Endometrial microvascular endothelial cells (primary cell): Measurements from ENCODE around the gene GRIN2A. TPM values are rescaled to one million over a fixed set of nuclear protein-coding genes. Genes with fewer than 3 reads are reported as not detected.

Experiments used
- in situ Hi-C: cut with HindIII; loops from 2 replicates; pipeline ENCODE4 v1.10.0; 2017; ENCODE audit warnings: low sequenced_read_pairs, low pct_unique_long_range_greater_than_20kb; ENCODE audit errors: inconsistent ontology term
- total RNA-seq: library from RNA; depleted of rRNA; stranded (reverse); fragments of >200 nt; gene quantifications from one replicate; pipeline ENCODE4 v1.2.3, GENCODE V29; 2015; ENCODE audit errors: inconsistent ontology term

The GRIN2A gene
- total RNA-seq, 1 donor from 2014 or later, result not detected

DNA sequence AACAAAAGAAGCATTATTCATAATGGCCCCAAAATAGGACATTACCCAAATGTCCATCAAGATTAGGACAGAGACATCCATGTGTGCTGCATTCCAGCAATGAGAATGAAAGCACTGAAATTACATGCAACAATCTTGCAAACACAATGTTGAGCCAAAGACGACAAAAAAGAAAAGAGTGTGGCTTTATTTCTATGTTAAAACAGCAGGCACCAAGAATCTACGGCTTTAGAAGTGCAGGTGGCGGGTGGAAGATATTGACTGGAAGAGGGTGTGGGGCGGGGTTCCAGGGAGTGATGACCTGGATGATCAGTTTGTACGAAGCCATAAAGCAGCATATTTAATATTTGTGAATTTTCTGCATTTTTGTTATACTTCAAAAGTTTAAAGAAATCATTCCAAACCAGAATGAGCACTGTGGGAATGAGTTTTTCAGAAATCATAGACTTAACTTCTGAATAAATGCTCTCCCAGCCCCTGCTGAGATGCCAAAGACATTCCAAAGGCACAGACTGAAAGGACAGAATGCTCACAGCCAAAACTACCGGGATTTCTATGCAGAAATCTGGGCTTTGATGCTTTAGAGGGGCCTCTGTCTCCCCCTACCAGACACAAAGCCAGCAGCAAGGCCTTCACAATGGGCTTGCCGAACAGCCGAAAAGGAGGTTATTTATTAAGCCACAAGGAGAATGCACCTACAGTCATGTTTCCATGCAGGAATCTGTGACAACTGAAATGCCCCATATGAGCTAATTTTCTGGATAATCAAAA is 361.6 kb downstream of the GRIN2A start:
- in situ Hi-C loops, result no loop called here

DNA sequence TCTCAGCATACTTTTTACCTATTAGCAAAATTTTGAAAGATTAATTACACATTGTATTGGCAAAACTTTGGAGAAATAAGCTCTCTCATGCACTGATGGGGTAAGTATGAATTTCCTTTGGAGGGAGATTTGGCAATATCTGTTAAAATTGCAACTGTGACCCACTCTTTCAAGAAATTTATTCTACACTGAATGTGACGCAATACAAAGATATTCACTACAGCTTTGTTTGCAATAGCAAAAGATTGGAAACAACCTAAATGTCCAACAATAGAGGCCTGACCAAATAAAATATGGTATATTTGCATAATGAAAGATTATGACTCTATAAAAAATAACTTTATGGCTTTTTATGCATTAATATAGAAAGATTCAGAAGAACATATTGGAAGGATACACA is 363.5 kb downstream of the GRIN2A start:
- in situ Hi-C loops, result no loop called here

DNA sequence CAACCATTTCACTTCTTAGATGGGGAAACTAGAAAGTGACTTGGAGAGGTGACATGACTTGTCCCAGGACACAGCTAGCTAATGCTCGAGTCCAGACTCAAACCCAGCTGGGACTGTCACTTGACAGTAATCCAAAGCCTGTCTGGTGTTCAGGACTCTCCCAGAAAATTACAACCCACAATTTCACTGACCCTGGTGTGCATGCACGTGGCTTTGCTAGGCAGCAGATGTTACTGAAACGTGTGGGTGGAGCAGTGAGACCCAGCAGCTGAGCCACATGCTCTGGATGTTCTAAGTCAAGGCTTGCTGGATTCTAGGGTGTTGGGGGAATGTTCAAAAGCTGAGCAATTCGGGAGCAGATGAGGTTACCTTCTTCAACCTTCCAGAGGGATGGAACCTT is 364.6 kb downstream of the GRIN2A start:
- in situ Hi-C loops, result no loop called here

DNA sequence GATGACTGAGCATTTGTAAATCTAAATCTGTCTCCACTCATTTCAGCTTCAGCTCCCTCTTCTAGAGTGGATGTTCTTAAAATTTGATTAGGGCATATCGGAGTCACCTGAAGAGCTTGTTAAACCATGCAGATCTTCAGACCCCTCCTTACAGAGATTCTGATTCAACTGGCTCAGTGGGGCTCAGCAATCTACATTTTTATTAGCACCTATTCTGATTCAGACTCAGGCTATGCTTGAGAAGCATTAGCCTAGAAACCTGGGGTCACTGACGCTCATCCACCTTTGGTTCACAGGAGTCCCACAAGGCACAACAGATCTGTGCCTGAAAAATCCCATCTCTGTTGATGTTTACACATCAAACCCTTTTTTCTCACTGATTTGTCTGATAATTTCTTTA is 365.6 kb downstream of the GRIN2A start:
- in situ Hi-C loops, result no loop called here

DNA sequence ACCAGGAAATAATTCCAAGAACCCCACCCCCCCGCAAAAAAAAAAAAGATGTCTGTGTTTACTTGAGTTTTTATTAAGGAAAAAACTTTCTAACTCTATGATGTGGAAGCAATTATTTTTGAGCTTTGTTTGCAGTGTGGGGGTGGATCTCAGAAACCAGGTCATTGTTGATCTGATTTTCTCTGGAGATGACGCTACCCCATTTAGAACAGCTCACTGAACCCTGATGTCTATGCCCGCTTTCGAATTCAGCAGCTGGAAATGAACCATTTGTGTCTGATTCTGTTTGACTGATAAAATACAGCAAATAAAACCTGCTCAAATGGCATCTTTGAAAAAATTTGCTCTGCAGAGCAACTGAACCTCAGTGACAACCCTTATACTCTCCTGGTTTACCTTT is 368.6 kb downstream of the GRIN2A start:
- in situ Hi-C loops, result no loop called here

DNA sequence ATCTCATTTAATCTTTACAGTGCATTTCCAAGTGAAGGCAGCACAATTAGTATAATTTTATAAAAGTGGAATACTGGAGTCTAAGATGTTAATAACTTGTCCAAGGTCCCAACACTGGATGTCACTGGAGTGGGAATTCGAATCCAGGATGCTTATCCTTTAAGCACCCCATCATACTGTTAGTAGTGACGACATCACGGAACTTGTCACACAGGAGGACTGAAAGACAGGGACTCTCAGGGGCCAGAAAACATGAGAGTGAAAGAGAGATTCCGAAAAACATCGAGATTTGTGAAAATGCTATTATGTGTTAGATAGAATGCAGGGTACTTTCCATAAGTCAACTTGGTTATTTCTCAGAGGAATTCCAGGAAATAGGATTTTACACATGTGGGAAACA is 374.0 kb downstream of the GRIN2A start:
- in situ Hi-C loops, result no loop called here

DNA sequence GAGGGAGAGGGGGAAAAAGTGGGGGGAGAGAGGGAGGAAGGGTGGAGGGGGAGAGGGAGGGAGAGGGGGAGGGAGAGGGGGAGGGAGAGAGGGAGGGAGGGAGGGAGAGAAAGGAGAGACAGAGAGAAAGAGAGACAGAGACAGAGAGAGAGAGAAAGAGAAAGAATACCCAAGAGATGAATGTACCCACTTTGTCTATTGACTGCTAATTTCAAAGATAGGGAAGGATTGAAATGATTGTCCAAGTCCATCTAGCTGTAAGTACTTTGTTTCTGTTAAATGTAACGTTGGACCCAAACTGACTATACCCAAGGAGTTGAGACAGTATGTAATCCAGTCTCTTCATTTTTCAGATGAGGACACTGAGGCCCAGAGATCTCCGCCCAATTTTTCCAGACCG is 374.9 kb downstream of the GRIN2A start:
- in situ Hi-C loops, result no loop called here

DNA sequence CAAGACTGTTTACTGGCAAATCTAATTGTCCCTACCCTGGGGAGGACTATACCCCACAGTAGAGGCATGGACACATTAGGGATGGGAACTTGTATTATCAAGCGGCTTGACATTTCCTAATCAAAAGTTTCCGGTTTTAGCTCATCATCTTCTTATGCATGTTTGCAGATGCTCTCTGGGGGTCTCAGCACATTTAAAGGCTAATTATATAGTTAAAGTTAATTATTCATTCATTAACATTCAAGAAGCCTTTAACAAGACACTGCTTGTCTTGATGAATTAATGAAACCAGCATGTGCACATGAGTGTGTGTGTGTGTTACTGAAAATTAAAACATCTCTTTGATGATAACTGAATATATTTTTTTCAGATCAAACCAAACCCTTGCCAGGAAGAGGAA is 377.1 kb downstream of the GRIN2A start:
- in situ Hi-C loops, result no loop called here

DNA sequence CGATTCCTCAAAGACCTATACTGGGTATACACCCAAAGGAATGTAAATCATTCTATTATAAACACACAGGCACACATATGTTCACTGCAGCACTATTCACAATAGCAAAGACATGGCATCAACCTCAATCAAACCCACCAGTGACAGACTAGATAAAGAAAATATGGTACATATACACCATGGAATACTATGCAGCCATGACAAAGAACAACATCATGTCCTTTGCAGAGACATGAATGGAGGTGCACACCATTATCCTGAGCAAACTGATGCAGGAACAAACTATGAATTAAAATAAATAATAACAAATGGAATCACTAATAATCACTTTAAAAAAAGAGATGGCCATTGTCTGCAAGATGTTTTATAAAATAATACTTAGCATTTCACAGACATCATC is 380.1 kb downstream of the GRIN2A start:
- in situ Hi-C loops, result no loop called here

DNA sequence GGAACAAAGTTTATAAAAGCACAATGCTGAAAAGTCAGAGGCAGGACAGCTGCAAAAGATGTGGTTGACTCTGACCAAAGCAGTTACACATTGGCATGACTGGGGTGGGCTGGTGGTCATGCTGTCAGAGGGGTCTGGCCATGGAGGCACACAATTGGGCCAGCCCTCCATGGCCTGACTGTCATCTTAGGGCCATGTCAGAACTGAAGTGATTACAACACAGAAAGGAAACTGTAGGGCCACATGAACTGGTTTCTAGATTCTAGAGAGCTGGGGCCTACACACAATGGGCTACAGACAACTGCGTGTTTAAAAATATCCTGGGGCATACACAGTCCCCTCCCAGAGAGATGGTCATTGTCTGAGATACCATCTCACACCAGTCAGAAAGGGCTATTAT is 380.6 kb downstream of the GRIN2A start:
- in situ Hi-C loops, result no loop called here

DNA sequence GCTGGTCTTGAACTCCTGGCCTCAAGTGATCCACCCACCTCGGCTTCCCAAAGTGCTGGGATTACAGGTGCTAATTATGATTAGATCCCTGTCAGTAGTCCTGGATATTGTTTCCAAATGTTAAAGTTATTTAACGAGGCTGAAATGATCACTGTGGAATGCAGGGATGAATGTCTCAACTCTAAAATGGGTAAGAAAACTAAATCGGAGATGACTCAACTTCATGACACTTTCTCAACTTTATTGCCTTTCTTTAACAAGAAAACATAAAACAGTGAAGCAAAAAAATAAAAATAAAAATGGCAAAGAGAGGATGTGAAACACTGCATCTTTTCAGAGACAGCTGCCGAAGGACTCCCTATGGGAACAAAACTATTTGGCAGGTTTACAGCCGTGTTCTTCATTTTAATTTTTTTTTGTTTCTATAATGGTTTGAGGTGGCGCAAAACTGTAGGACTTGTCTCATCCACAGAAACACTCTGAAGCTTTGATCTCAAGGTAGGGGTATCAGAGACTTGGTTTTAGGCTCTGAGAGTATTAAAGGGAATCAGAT is 382.0 kb downstream of the GRIN2A start:
- in situ Hi-C loops, result no loop called here

DNA sequence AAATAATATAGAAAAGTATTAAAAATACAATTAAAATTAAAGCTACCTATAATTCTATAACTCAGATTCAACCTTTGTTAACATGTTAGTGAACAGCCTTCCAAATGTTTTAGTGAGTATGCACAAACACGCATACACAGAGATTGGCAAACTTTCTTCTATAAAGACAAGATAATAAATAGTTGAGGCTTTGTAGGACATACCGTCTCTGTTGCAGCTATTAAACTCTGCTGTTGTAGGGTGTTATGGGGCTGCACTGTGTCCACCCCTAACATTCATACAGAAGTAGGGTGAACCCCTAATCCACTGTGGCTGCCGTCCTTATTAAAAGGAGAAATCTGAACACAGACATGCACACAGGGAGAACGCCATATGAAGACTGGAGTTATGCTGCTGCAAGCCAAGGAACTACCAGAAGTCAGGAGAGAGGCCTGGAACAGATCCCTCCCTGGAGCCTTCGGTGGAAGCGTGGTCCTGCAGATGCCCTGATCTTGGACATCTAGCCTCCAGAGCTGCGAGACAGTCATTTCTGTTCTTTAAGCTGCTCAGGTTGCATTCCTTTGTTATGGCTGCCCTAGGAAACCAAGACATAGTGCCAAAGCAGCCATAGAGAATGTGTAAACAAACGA is 383.2 kb downstream of the GRIN2A start:
- in situ Hi-C loops, result no loop called here

DNA sequence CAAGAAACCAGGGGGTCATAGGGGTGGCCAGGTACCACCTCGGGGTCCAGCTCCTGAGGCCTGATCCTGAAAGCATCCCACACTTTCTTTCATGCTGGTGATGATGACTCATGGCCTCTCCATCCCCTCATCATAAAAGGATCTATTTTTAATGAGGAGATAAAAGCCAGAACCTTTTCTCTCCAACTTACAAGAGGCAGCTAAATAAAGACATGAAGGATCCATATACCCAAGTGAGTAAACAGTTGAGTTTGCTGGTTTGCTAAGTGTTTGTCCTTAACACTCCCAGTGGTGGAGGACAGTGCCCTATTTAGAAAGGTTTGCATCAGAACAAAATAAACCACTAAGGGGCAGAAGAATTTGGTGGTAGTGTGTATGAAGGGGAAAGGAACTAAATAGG is 383.8 kb downstream of the GRIN2A start:
- in situ Hi-C loops, result no loop called here

DNA sequence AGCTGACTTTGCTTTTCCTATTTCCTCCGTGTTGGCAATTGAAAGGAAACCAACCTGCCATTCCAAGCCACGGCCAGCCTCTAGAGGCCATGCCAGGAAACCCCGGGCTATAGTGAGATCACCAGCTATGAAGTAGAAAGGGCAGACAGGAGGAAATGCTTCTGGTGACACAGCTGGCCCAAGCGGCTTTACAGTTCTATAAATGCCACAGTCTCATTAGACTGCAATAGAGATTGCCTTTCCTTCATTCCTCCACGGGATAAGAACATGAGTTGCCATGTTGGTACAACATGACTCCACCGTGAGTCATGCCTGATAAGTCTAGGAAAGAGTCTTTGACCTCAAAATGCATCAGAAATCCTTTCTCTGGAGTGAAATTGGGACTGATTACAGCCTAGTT is 384.9 kb downstream of the GRIN2A start:
- in situ Hi-C loops, result no loop called here

DNA sequence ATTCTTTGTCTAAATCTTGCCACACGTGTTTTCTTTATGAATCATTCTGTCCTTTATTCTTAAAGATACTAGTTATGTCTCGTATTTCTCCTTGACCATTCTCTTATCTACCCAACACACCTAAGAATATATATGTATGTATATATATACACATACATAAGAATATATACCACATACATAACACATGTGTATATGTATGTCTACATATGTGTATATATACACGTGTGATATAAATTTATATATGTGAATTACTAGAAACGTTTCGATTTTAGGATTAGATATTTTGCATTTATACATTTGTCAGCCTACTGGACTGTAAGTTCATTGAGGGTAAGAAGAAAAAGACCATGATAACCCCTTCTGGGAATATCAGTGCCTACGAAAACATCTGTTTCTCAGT is 388.6 kb downstream of the GRIN2A start:
- in situ Hi-C loops, result no loop called here

DNA sequence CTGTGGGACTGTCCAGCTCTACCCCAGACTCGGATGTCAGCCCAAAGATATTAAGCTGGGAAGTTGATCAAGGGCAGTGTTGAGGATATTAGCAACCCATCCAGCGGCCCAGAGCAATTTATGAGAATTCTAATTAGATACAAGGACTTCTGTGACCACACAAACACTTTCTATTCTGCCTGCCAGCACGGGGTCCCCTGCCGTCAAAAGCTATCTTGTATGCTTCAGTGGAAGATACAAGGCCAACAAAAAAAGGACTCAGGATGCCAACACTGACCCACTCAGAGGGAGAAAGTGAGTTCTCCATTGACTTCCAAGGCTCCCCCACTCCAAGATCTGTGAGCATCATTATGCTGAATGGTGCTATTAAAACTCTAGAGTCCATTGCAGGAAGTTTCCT is 390.7 kb downstream of the GRIN2A start:
- in situ Hi-C loops, result no loop called here

DNA sequence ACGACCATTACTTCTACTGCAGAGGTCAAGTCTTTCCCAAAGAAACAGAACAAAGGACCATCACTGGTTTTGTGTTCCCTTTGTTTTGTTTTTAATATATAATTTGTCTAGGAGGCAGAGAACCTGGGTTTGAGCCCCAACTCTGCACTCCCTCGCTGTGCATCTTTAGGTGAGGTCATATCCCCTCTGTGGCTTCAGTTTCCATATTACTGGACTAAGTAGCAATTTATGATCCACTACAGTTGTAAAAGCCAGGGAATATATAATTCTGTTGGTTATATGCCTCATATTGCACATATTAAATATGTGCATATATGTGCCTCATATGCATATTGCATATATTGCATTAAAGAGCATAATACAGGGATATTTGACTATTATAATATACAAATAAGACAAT is 392.0 kb downstream of the GRIN2A start:
- in situ Hi-C loops, result no loop called here

DNA sequence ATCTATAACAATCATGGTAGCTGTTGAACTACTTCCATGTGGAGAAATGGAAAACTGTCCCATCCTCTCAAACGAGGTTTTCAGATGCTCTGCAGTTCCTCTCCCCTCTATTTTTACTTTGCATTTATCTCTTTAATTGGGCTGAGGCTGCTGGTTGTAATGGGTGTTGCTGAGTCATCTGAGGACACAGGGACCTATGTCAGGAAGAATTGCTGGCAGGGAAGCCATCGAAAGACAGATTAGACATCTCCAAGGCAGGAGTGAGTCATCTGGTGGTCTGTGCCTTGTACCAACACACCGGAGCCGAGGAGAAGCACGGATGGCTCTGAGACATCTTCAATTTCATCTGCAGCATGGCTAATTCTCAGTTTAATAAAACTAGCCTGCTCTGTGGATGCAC is 394.5 kb downstream of the GRIN2A start:
- in situ Hi-C loops, result no loop called here

DNA sequence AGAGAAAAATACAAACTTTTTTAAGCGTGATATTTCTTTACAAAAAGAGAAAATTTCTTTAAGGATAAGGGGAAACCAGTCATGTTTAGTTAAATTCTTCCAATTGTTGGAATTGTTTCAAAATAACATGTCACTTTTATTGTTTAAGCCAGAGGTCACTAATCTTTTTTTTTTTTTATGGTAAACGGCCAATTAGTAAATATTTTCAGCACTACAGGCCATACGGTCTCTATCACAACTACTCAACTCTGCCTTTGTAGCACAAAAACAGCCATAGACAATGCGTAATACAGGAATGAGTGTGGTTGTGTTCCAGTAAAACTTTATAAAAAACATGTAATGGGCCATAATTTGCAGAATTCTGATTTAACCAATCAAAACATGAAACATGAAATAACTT is 401.4 kb downstream of the GRIN2A start:
- in situ Hi-C loops, result no loop called here

DNA sequence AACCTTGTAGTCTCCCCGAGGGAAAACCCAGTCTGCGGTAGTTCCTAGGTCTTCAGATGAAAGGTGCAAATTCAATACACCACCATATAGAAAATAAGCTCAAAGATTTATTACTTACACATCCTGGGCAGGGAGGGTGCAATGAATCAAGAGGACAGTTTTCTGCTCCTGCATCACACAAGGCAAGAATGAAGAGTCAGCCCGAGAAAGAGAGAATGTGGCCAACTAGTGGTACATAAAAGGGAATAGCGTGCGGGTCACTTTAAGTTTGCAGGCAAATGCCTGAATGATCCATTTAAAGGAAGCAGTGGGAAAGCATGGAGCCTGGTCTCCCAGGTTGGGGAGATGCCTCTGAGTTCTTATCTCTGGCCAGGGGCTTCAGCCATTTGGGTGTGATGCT is 403.4 kb downstream of the GRIN2A start:
- in situ Hi-C loops, result no loop called here

DNA sequence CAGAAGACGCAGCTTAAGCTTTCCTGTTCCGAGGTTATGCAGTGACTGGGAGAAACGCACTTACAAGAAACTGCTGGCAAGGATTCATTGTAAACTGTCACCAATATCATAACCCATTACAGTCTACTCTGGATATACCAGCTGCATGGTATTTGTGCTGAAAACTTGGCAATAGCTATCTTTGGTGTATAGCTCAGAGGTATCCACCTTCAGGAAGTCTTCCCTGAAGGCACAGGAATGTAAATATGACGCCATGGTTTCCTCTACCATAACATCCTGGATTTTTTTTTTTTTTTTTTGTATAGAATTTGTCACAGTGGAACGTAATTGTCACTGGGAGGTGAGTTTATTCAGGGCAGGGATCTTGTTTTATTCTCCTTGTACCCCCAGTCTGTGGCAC is 406.2 kb downstream of the GRIN2A start:
- in situ Hi-C loops, result no loop called here
